Measurements from ENCODE around the gene HIVEP3.

DNA sequence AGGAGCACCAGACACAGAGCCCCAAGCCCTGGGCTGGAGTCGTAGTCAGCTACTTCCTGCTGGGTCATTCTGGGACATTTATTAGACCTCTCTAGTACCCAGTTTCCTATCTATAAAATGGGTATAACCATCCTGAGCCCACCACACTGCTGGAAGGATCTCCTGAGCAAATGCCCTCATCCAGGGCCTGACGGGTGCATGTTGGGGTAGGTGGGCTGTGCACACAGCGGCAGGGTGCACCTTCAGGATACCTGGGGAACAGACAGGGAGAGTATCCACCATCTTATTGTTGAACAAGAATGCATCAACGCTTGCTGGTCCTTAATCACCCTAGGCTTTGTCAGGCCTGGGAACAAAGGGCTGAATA lies 191.0 kb downstream of the HIVEP3 start:
- TF ChIP-seq, protein P1, sequence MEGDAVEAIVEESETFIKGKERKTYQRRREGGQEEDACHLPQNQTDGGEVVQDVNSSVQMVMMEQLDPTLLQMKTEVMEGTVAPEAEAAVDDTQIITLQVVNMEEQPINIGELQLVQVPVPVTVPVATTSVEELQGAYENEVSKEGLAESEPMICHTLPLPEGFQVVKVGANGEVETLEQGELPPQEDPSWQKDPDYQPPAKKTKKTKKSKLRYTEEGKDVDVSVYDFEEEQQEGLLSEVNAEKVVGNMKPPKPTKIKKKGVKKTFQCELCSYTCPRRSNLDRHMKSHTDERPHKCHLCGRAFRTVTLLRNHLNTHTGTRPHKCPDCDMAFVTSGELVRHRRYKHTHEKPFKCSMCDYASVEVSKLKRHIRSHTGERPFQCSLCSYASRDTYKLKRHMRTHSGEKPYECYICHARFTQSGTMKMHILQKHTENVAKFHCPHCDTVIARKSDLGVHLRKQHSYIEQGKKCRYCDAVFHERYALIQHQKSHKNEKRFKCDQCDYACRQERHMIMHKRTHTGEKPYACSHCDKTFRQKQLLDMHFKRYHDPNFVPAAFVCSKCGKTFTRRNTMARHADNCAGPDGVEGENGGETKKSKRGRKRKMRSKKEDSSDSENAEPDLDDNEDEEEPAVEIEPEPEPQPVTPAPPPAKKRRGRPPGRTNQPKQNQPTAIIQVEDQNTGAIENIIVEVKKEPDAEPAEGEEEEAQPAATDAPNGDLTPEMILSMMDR (IDR thresholded peaks at IDR 0.05; ENCODE audit: insufficient read depth, low read depth, low read length), result no peak
- TF ChIP-seq EZH2 (IDR thresholded peaks at IDR 0.05; ENCODE audit: insufficient read depth, low read length), result no peak

All from astrocyte (in vitro differentiated cells and primary cell).